HCT116 (cell line): ENCODE measurements around the gene SBSN. TPM values are rescaled to one million over a fixed set of nuclear protein-coding genes. Genes with fewer than 3 reads are reported as not detected.

Experiments used
- ATAC-seq: fragments of 200-7000 bp; cut with Tn5 transposase; 2 replicates; pipeline ENCODE4 v1.9.1; 2020; ENCODE audit warnings: mild to moderate bottlenecking, moderate library complexity
- BruUV-seq: library from RNA; stranded (reverse); fragments of 400-500 nt; replicated peaks from 2 replicates; lab custom pipeline; 2021; lab: Mats Ljungman, UMichigan
- CTCF ChIA-PET: fragments of 300-600 bp; sonication (Branson Sonifier 250); formaldehyde crosslinking; loops from one replicate; lab custom pipeline; 2021; ENCODE audit warnings: antibody characterized with exemption; lab: Charles Lee
- POLR2A ChIA-PET: fragments of 300-600, 350-600 bp; sonication (Branson Sonifier 250); formaldehyde crosslinking; loops from one replicate; lab custom pipeline; 2021; ENCODE audit warnings: antibody characterized with exemption; lab: Charles Lee
- RAD21 ChIA-PET, 2 experiments: fragments of 300-600 bp; sonication (Branson Sonifier 250); formaldehyde crosslinking; loops; one replicate each; lab custom pipeline; 2023; ENCODE audit warnings: low total read pairs in 2 of 2; ENCODE audit not compliant: uncharacterized antibody in 2 of 2, unreplicated experiment in 2 of 2, low non-redundant PET in 1 of 2; lab: Charles Lee
- DNase-seq: peaks from one replicate; pipeline ENCODE4 v3.0.0-alpha.2; 2010; ENCODE audit warnings: low read depth, low spot score
- H2AFZ ChIP-seq: fragments of 200-600 bp; shearing (Covaris generic), sonication (generic); 2 replicates; pipeline ENCODE4 v1.6.1; 2017; ENCODE audit warnings: low read depth, mixed run types, mixed read lengths, antibody characterized with exemption, low read length; ENCODE audit not compliant: poor library complexity, severe bottlenecking
- H3K27ac ChIP-seq: 2 replicates; pipeline ENCODE4 v1.5.1; 2012; ENCODE audit warnings: low read depth, low read length
- H3K27me3 ChIP-seq: fragments of 200-600 bp; sonication (generic); 2 replicates; pipeline ENCODE4 v1.6.1; 2016; ENCODE audit warnings: mixed run types, low read length, mixed read lengths; ENCODE audit not compliant: insufficient read depth
- H3K36me3 ChIP-seq, 2 experiments: fragments of 200-500 bp in 1 of 2; fragments of 200-600 bp in 1 of 2; sonication (Bioruptor generic) in 1 of 2; sonication (generic) in 1 of 2; 2 replicates each; pipeline versions ENCODE4 v1.5.1 to v1.6.1; 2014 to 2016; ENCODE audit warnings: low read length in 2 of 2, inconsistent platforms in 1 of 2, mixed read lengths in 1 of 2, mixed run types in 1 of 2; ENCODE audit not compliant: insufficient read depth in 2 of 2, control insufficient read depth in 1 of 2
- H3K4me1 ChIP-seq, 2 experiments: fragments of 200-600 bp in 1 of 2; sonication (generic) in 1 of 2; 2 replicates each; pipeline versions ENCODE4 v1.5.1 to v1.6.1; 2012 to 2017; ENCODE audit warnings: low read length in 2 of 2, inconsistent platforms in 1 of 2, mild to moderate bottlenecking in 1 of 2, mixed read lengths in 1 of 2, mixed run types in 1 of 2, moderate library complexity in 1 of 2; ENCODE audit not compliant: insufficient read depth in 2 of 2, control insufficient read depth in 1 of 2
- H3K4me2 ChIP-seq: fragments of 200-600 bp; sonication (generic); 2 replicates; pipeline ENCODE4 v1.6.1; 2017; ENCODE audit warnings: mixed run types, low read length, mixed read lengths
- H3K4me3 ChIP-seq, 2 experiments: fragments of 200-600 bp in 1 of 2; sonication (generic) in 1 of 2; replicated peaks in 1 of 2; 2 replicates each; pipeline ENCODE4 v1.5.1; 2011 to 2016; ENCODE audit warnings: low read length in 2 of 2, control low read depth in 1 of 2, low read depth in 1 of 2, mild to moderate bottlenecking in 1 of 2, mixed read lengths in 1 of 2, mixed run types in 1 of 2
- H3K79me2 ChIP-seq: fragments of 200-600 bp; sonication (generic); 2 replicates; pipeline ENCODE4 v1.6.1; 2017; ENCODE audit warnings: mild to moderate bottlenecking, mixed run types, low read length, moderate library complexity, mixed read lengths; ENCODE audit not compliant: insufficient read depth
- H3K9ac ChIP-seq: fragments of 200-600 bp; sonication (generic); 2 replicates; pipeline ENCODE4 v1.6.1; 2016; ENCODE audit warnings: low read length, mixed read lengths
- H3K9me2 ChIP-seq: fragments of 200-600 bp; sonication (generic), shearing (Covaris generic); 2 replicates; pipeline ENCODE4 v1.6.1; 2017; ENCODE audit warnings: mixed run types, mild to moderate bottlenecking, moderate library complexity; ENCODE audit not compliant: insufficient read depth
- H3K9me3 ChIP-seq, 2 experiments: fragments of 200-500 bp in 1 of 2; fragments of 200-600 bp in 1 of 2; sonication (Bioruptor generic) in 1 of 2; sonication (generic) in 1 of 2; 2 replicates each; pipeline ENCODE4 v1.6.1; 2014 to 2017; ENCODE audit warnings: low read length in 2 of 2, mixed read lengths in 2 of 2, inconsistent platforms in 1 of 2, low read depth in 1 of 2, mild to moderate bottlenecking in 1 of 2, mixed run types in 1 of 2, moderate library complexity in 1 of 2; ENCODE audit not compliant: control insufficient read depth in 1 of 2, insufficient read depth in 1 of 2
- H4K20me1 ChIP-seq: fragments of 200-600 bp; sonication (generic), shearing (Covaris generic); 2 replicates; pipeline ENCODE4 v1.6.1; 2017; ENCODE audit warnings: mixed run types, mild to moderate bottlenecking, moderate library complexity; ENCODE audit not compliant: insufficient read depth
- EZH2 ChIP-seq: fragments of 200-600 bp; sonication (generic); IDR thresholded peaks from 2 replicates; pipeline ENCODE4 v1.6.1; 2017; ENCODE audit warnings: antibody characterized with exemption, mixed run types
- EZH2phosphoT487 ChIP-seq: fragments of 200-600 bp; IDR thresholded peaks from 2 replicates; pipeline ENCODE4 v1.6.1; 2018; ENCODE audit warnings: antibody characterized with exemption, borderline replicate concordance
- FOSL1 ChIP-seq: IDR thresholded peaks from 2 replicates; pipeline ENCODE4 v1.6.1; 2012; ENCODE audit warnings: low read depth
- JUND ChIP-seq: IDR thresholded peaks from 2 replicates; pipeline ENCODE4 v1.6.1; 2012
- POLR2A ChIP-seq: IDR thresholded peaks from 2 replicates; pipeline ENCODE4 v1.7.0; 2011; ENCODE audit warnings: borderline replicate concordance; ENCODE audit not compliant: insufficient read depth, insufficient read length; ENCODE audit errors: extremely low read depth
- SIN3A ChIP-seq: IDR thresholded peaks from 2 replicates; pipeline ENCODE4 v1.6.1; 2012; ENCODE audit warnings: low read depth
- TCF7L2 ChIP-seq: IDR thresholded peaks from 2 replicates; pipeline ENCODE4 v1.7.0; 2011; ENCODE audit warnings: borderline replicate concordance, inconsistent platforms; ENCODE audit not compliant: insufficient read depth, insufficient read length; ENCODE audit errors: extremely low read depth
- ZFX ChIP-seq: fragments of 450-650 bp; IDR thresholded peaks from 2 replicates; pipeline ENCODE4 v1.6.1; 2017
- ZNF274 ChIP-seq: fragments of 200-500 bp; sonication (Bioruptor generic); IDR thresholded peaks from 2 replicates; pipeline ENCODE4 v1.6.1; 2014; ENCODE audit warnings: mild to moderate bottlenecking, low read depth, low read length, inconsistent platforms
- intact Hi-C: fragments of 100-400 bp; cut with micrococcal nuclease; formaldehyde crosslinking; loops from 2 replicates; pipeline ENCODE4 v1.10.0; 2022
- total RNA-seq: library from RNA; stranded (reverse); gene quantifications from one replicate; pipeline ENCODE4 v1.2.1, GENCODE V29; 2021; ENCODE audit not compliant: unreplicated experiment
- TF ChIP-seq, protein P1 (sequence below), 3 experiments: fragments of 200-600 bp in 1 of 3; sonication (generic) in 1 of 3; IDR thresholded peaks in 2 of 3; conservative IDR thresholded peaks in 1 of 3; 2 replicates each; pipeline ENCODE4 v1.5.1; 2012 to 2017; ENCODE audit warnings: low read depth in 2 of 3, low read length in 2 of 3, antibody characterized with exemption in 1 of 3, borderline replicate concordance in 1 of 3, control low read depth in 1 of 3, mild to moderate bottlenecking in 1 of 3, mixed read lengths in 1 of 3, mixed run types in 1 of 3, moderate library complexity in 1 of 3; ENCODE audit not compliant: insufficient read depth in 1 of 3
- TF ChIP-seq, protein P2 (sequence below): IDR thresholded peaks from 2 replicates; pipeline ENCODE4 v1.6.1; 2012; ENCODE audit warnings: low read depth
- TF ChIP-seq, protein P3 (sequence below): IDR thresholded peaks from 2 replicates; pipeline ENCODE4 v1.6.1; 2012
- TF ChIP-seq, protein P4 (sequence below): IDR thresholded peaks from 2 replicates; pipeline ENCODE4 v1.6.1; 2012

The SBSN gene
- total RNA-seq, 1 experiment from 2014 or later = 0.66 TPM

DNA sequence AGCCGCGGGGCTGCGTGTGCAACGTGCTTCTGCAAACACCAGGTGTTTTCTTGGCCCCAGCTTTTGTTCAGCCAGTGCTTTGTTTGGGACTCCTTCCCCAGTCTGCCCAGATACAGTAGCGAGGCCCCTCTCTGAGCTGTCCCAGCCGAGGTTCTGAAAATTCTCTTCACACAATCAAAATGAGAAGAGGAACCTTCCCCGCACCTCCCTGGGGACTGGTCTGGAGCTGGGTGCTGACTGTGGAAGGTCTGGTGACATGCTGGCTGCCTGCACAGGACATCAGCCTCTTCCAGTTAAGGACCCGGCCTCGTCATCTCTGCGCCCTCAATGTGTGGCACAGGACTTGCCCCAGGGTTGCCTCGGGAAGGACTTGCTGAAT is 31.2 kb upstream of the SBSN start:
- no peaks in the 10 kb centered on the region for H3K36me3 ChIP-seq
- BruUV-seq = no TSS peak
- peaks cover 0 to 12% of the 10 kb centered on the region in 2 experiments; a peak in 2 of 4 replicates for H3K4me1 ChIP-seq
- no peaks in the 10 kb centered on the region for H3K9me2 ChIP-seq
- DNase-seq = no peak
- no peak overlapping the region for H2AFZ ChIP-seq
- ChIA-PET RAD21 (no interaction called here), POLR2A (no interaction called here), CTCF (no interaction called here)
- no peak overlapping the region for H3K9ac ChIP-seq
- H3K27ac ChIP-seq = no peak overlapping the region
- H4K20me1 ChIP-seq = no peaks in the 10 kb centered on the region
- no peak overlapping the region for H3K4me2 ChIP-seq
- no peaks in the 10 kb centered on the region for H3K79me2 ChIP-seq
- intact Hi-C loops = no loop called here
- no peak overlapping the region for H3K4me3 ChIP-seq
- no peak for ATAC-seq
- H3K9me3 ChIP-seq = no peaks in the 10 kb centered on the region
- TF ChIP-seq, protein P1, sequence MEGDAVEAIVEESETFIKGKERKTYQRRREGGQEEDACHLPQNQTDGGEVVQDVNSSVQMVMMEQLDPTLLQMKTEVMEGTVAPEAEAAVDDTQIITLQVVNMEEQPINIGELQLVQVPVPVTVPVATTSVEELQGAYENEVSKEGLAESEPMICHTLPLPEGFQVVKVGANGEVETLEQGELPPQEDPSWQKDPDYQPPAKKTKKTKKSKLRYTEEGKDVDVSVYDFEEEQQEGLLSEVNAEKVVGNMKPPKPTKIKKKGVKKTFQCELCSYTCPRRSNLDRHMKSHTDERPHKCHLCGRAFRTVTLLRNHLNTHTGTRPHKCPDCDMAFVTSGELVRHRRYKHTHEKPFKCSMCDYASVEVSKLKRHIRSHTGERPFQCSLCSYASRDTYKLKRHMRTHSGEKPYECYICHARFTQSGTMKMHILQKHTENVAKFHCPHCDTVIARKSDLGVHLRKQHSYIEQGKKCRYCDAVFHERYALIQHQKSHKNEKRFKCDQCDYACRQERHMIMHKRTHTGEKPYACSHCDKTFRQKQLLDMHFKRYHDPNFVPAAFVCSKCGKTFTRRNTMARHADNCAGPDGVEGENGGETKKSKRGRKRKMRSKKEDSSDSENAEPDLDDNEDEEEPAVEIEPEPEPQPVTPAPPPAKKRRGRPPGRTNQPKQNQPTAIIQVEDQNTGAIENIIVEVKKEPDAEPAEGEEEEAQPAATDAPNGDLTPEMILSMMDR (IDR thresholded peaks at IDR 0.05 in 2 of 3, conservative IDR thresholded peaks at IDR 0.05 in 1 of 3; ENCODE audit: borderline replicate concordance in 1 of 3, insufficient read depth in 1 of 3, low read depth in 2 of 3, low read length in 2 of 3) = no peak
- no peak for TF ChIP-seq FOSL1
- no peak for TF ChIP-seq EZH2
- no peaks in the 10 kb centered on the region for H3K27me3 ChIP-seq

DNA sequence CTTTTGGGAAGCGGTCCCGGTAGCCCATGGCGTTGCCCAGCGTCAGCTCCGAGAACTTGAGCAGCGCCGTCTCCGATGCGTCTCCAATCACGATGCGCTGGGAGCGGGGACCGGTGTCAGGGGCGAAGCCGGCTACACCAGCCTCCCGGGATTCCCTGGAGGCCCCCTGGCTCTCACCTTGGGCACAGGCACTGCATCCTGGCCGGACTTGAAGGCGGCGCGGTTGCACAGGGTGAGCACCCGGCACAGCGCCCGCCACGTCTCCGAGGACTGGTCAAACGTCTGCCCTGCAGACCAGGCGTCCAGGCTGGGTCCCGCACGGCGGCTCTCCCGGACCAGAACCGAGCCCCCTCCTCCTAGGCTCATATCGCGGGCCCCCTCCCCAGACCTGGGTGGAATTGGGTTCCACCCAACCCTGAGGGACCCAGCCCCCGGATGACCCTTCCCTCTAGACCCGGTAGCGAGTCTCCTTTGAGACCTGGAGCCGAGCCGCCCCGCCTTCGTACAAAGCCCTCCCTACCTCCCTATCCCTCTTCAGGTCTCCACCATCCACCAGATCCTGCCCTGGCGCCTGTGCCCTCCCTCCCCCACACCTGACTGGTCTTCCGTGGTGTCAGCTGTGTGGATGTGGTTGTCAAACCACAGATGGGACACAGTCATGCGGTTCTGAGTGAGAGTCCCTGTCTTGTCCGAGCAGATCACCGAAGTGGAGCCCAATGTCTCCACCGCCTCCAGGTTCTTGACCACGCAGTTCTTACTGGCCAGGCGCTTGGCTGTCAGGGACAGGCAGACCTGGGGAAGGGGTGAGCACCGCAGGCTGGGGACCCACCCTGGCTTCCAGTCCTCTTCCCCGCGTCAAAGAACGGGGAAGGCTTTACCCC is 30.5 kb upstream of the SBSN start:
- H3K4me1 ChIP-seq = peaks cover 0 to 12% of the 10 kb centered on the region in 2 experiments; a peak in 2 of 4 replicates
- intact Hi-C loops = no loop called here
- no peak overlapping the region for H3K9ac ChIP-seq
- ATAC-seq = no peak
- ChIA-PET CTCF (interaction anchor here (1.0 to 1.7 kb wide), 2 partner anchors 10 to 34 kb away, joined by 3 to 8 read pairs; no protein-coding TSS in a partner anchor), POLR2A (no interaction called here), RAD21 (interaction anchor here in 1 of 2 experiments (0.5 kb wide), 1 partner anchor 187 kb away, joined by 4 read pairs; the partner anchor contains the start of genes PSENEN and U2AF1L4)
- no peaks in the 10 kb centered on the region for H4K20me1 ChIP-seq
- no peaks in the 10 kb centered on the region for H3K27me3 ChIP-seq
- H3K9me2 ChIP-seq = no peaks in the 10 kb centered on the region
- no peak overlapping the region for H2AFZ ChIP-seq
- no peaks in the 10 kb centered on the region for H3K9me3 ChIP-seq
- BruUV-seq = no TSS peak
- H3K79me2 ChIP-seq = no peaks in the 10 kb centered on the region
- H3K4me3 ChIP-seq = peak overlapping the region in 1 of 2 experiments; percentile 53; a peak in 2 of 4 replicates
- peak overlapping the region; percentile 84 for H3K4me2 ChIP-seq
- H3K36me3 ChIP-seq = no peaks in the 10 kb centered on the region
- DNase-seq = no peak
- H3K27ac ChIP-seq = no peak overlapping the region
- TF ChIP-seq ZFX (no peak), TCF7L2 (no peak), ZNF274 (no peak), POLR2A (no peak), EZH2 (no peak), SIN3A (no peak), JUND (no peak), EZH2phosphoT487 (no peak)
- TF ChIP-seq, protein P2, sequence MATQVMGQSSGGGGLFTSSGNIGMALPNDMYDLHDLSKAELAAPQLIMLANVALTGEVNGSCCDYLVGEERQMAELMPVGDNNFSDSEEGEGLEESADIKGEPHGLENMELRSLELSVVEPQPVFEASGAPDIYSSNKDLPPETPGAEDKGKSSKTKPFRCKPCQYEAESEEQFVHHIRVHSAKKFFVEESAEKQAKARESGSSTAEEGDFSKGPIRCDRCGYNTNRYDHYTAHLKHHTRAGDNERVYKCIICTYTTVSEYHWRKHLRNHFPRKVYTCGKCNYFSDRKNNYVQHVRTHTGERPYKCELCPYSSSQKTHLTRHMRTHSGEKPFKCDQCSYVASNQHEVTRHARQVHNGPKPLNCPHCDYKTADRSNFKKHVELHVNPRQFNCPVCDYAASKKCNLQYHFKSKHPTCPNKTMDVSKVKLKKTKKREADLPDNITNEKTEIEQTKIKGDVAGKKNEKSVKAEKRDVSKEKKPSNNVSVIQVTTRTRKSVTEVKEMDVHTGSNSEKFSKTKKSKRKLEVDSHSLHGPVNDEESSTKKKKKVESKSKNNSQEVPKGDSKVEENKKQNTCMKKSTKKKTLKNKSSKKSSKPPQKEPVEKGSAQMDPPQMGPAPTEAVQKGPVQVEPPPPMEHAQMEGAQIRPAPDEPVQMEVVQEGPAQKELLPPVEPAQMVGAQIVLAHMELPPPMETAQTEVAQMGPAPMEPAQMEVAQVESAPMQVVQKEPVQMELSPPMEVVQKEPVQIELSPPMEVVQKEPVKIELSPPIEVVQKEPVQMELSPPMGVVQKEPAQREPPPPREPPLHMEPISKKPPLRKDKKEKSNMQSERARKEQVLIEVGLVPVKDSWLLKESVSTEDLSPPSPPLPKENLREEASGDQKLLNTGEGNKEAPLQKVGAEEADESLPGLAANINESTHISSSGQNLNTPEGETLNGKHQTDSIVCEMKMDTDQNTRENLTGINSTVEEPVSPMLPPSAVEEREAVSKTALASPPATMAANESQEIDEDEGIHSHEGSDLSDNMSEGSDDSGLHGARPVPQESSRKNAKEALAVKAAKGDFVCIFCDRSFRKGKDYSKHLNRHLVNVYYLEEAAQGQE = no peak
- TF ChIP-seq, protein P3, sequence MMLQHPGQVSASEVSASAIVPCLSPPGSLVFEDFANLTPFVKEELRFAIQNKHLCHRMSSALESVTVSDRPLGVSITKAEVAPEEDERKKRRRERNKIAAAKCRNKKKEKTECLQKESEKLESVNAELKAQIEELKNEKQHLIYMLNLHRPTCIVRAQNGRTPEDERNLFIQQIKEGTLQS = no peak
- TF ChIP-seq, protein P4, sequence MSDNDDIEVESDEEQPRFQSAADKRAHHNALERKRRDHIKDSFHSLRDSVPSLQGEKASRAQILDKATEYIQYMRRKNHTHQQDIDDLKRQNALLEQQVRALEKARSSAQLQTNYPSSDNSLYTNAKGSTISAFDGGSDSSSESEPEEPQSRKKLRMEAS = no peak
